H9 (cell line): Measurements from ENCODE around the gene BHLHA15. TPM values are rescaled to one million over a fixed set of nuclear protein-coding genes. Genes with fewer than 3 reads are reported as not detected.
A peak's percentile ranks its signal among the peaks of the same experiment; 100 is the strongest.

ENCODE experiments used
- DNase-seq: peaks from one replicate; pipeline ENCODE4 v3.0.0-alpha.2; 2017
- H2AFZ ChIP-seq: one replicate; pipeline ENCODE4 v1.6.1; 2013; ENCODE audit warnings: mild to moderate bottlenecking, low read length, control low read depth, moderate library complexity
- H2AK5ac ChIP-seq: 2 replicates; pipeline ENCODE4 v1.6.1; 2013; ENCODE audit warnings: low read length, control low read depth, mixed read lengths; ENCODE audit not compliant: insufficient read length
- H2BK120ac ChIP-seq: one replicate; pipeline ENCODE4 v1.6.1; 2013; ENCODE audit warnings: low read depth, mild to moderate bottlenecking, low read length, control low read depth, inconsistent platforms; ENCODE audit not compliant: poor library complexity, severe bottlenecking
- H2BK12ac ChIP-seq: 2 replicates; pipeline ENCODE4 v1.6.1; 2013; ENCODE audit warnings: low read length, control low read depth, mixed read lengths, low read depth; ENCODE audit not compliant: insufficient read length
- H2BK15ac ChIP-seq: 2 replicates; pipeline ENCODE4 v1.6.1; 2013; ENCODE audit warnings: low read depth, low read length, control low read depth
- H2BK20ac ChIP-seq: one replicate; pipeline ENCODE4 v1.6.1; 2013; ENCODE audit warnings: low read depth, mild to moderate bottlenecking, low read length, control low read depth, inconsistent platforms; ENCODE audit not compliant: poor library complexity, severe bottlenecking
- H2BK5ac ChIP-seq: 2 replicates; pipeline ENCODE4 v1.6.1; 2013; ENCODE audit warnings: low read length, control low read depth, mixed read lengths; ENCODE audit not compliant: insufficient read length
- H3K14ac ChIP-seq: 2 replicates; pipeline ENCODE4 v1.6.1; 2013; ENCODE audit warnings: low read length, control low read depth; ENCODE audit not compliant: insufficient read depth
- H3K18ac ChIP-seq: 2 replicates; pipeline ENCODE4 v1.6.1; 2013; ENCODE audit warnings: low read depth, mild to moderate bottlenecking, mixed read lengths, low read length, control low read depth; ENCODE audit not compliant: insufficient read length
- H3K23ac ChIP-seq: 2 replicates; pipeline ENCODE4 v1.6.1; 2013; ENCODE audit warnings: low read length, control low read depth, mixed read lengths, low read depth; ENCODE audit not compliant: insufficient read length
- H3K23me2 ChIP-seq: 2 replicates; pipeline ENCODE4 v1.6.1; 2013; ENCODE audit warnings: low read depth, mild to moderate bottlenecking, mixed read lengths, low read length, control low read depth; ENCODE audit not compliant: insufficient read length, poor library complexity, severe bottlenecking
- H3K27ac ChIP-seq: 2 replicates; pipeline ENCODE4 v1.5.1; 2013; ENCODE audit warnings: low read length, control low read depth, mixed read lengths, low read depth; ENCODE audit not compliant: insufficient read length
- H3K27me3 ChIP-seq: 2 replicates; pipeline ENCODE4 v1.6.1; 2013; ENCODE audit warnings: low read length, control low read depth, inconsistent platforms; ENCODE audit not compliant: insufficient read depth
- H3K4ac ChIP-seq: 2 replicates; pipeline ENCODE4 v1.6.1; 2013; ENCODE audit warnings: low read depth, mild to moderate bottlenecking, control low read depth, inconsistent platforms, low read length, moderate library complexity
- H3K4me1 ChIP-seq: 2 replicates; pipeline ENCODE4 v1.6.1; 2013; ENCODE audit warnings: low read length, control low read depth, inconsistent platforms; ENCODE audit not compliant: insufficient read depth
- H3K4me2 ChIP-seq: 2 replicates; pipeline ENCODE4 v1.6.1; 2013; ENCODE audit warnings: low read length, control low read depth, mixed read lengths; ENCODE audit not compliant: insufficient read length, insufficient read depth
- H3K56ac ChIP-seq: 2 replicates; pipeline ENCODE4 v1.6.1; 2013; ENCODE audit warnings: low read depth, mild to moderate bottlenecking, mixed read lengths, low read length, control low read depth; ENCODE audit not compliant: insufficient read length
- H3K79me1 ChIP-seq: 2 replicates; pipeline ENCODE4 v1.6.1; 2013; ENCODE audit warnings: low read depth, mild to moderate bottlenecking, moderate library complexity, low read length, control low read depth, inconsistent platforms; ENCODE audit not compliant: insufficient read depth, poor library complexity, severe bottlenecking
- H3K79me2 ChIP-seq: 2 replicates; pipeline ENCODE4 v1.6.1; 2013; ENCODE audit warnings: low read length, control low read depth, inconsistent platforms; ENCODE audit not compliant: insufficient read depth
- H3K9ac ChIP-seq: 2 replicates; pipeline ENCODE4 v1.6.1; 2013; ENCODE audit warnings: low read length, control low read depth, mixed read lengths; ENCODE audit not compliant: insufficient read length; ENCODE audit errors: extremely low read depth
- H3K9me3 ChIP-seq: one replicate; pipeline ENCODE4 v1.6.1; 2013; ENCODE audit warnings: low read depth, low read length, inconsistent platforms; ENCODE audit not compliant: control insufficient read depth
- H3T11ph ChIP-seq: one replicate; pipeline ENCODE4 v1.6.1; 2013; ENCODE audit warnings: mild to moderate bottlenecking, low read length, control low read depth, inconsistent platforms
- H4K20me1 ChIP-seq: one replicate; pipeline ENCODE4 v1.6.1; 2013; ENCODE audit not compliant: control insufficient read depth, insufficient read length, insufficient read depth
- H4K5ac ChIP-seq: 2 replicates; pipeline ENCODE4 v1.6.1; 2013; ENCODE audit warnings: low read depth, mild to moderate bottlenecking, mixed read lengths, low read length, control low read depth; ENCODE audit not compliant: insufficient read length
- H4K8ac ChIP-seq: replicated peaks from 2 replicates; pipeline ENCODE4 v1.6.1; 2013; ENCODE audit warnings: low read length, control low read depth, mixed read lengths, low read depth; ENCODE audit not compliant: insufficient read length
- H4K91ac ChIP-seq: 2 replicates; pipeline ENCODE4 v1.6.1; 2013; ENCODE audit warnings: low read depth, mild to moderate bottlenecking, moderate library complexity, mixed read lengths, low read length, control low read depth; ENCODE audit not compliant: insufficient read length
- H3K27ac Mint-ChIP-seq, 3 experiments: 2 replicates in 2 of 3; 3 replicates in 1 of 3; pipeline ENCODE4 v1.8.0; 2020 to 2021; ENCODE audit warnings: mixed read lengths in 3 of 3, mild to moderate bottlenecking in 1 of 3, moderate library complexity in 1 of 3
- H3K27me3 Mint-ChIP-seq: 2 replicates; pipeline ENCODE4 v1.8.0; 2021; ENCODE audit warnings: low read depth, mild to moderate bottlenecking, moderate library complexity, mixed read lengths
- H3K36me3 Mint-ChIP-seq, 3 experiments: 2 replicates in 2 of 3; 3 replicates in 1 of 3; pipeline ENCODE4 v1.8.0; 2020 to 2021; ENCODE audit warnings: low read depth in 3 of 3, mixed read lengths in 3 of 3; ENCODE audit not compliant: insufficient read depth in 1 of 3
- H3K4me1 Mint-ChIP-seq, 2 experiments: 2 replicates each; pipeline ENCODE4 v1.8.0; 2020; ENCODE audit warnings: mixed read lengths in 2 of 2
- H3K4me3 Mint-ChIP-seq, 2 experiments: 2 replicates in 1 of 2; 3 replicates in 1 of 2; pipeline ENCODE4 v1.8.0; 2020 to 2021; ENCODE audit warnings: mild to moderate bottlenecking in 2 of 2, mixed read lengths in 2 of 2, moderate library complexity in 1 of 2
- H3K9me3 Mint-ChIP-seq, 2 experiments: 2 replicates in 1 of 2; 3 replicates in 1 of 2; pipeline ENCODE4 v1.8.0; 2020; ENCODE audit warnings: mild to moderate bottlenecking in 2 of 2, mixed read lengths in 2 of 2, moderate library complexity in 1 of 2
- whole genome bisulfite sequencing: extraction: QIAGEN DNeasy Blood & Tissue Kit; methylation state at CpG from one replicate; pipeline ENCODE4 v1.1.7; 2013; ENCODE audit warnings: missing lambda C conversion rate, low lambda C conversion rate, mixed read lengths; ENCODE audit not compliant: insufficient read length; ENCODE audit errors: extremely low coverage; 5-methylcytosine and 5-hydroxymethylcytosine counted together
- total RNA-seq: library from RNA; stranded (reverse); gene quantifications from 2 replicates; pipeline ENCODE4 v1.2.1, GENCODE V29; 2021
- TF ChIP-seq, protein P1 (sequence below): fragments of 200-600 bp; sonication (generic); conservative IDR thresholded peaks from 3 replicates; pipeline ENCODE4 v1.8.0; 2021; ENCODE audit warnings: antibody characterized with exemption, mild to moderate bottlenecking

BHLHA15 gene
- total RNA-seq, 1 experiment from 2014 or later: 1.4 TPM

DNA sequence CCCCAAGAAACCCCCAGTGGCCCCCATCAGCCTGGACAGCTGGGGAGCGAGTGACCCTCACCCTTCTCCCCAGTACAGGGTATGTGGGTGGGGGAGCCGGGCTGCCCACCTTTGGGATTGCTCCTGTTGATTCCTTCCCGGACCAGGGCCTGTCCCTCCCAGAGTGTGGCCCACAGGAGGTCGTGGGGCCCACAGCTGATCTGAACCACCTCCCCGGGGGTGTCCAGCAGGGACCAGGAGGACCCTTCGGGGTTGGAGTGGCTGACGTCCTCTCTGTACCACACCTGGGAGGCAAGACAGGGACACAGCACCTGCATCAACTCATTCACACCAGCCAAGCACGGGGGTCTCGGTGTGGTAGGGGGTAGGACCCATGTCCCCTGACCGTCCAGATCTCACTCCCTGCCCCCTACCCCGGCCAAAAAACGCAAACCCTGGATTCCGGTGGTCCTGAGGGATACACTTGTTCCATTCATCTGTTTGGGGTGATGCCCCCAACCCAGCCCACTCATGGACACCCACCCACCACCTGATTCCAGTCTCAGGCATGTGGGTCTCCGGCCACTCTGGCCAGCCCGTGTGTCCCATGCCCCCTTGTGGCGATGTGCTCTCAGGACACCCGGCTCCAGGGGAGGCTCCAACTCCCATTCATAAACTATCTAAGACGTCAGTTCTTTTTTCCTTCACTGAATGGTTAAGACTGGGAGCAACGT is 29.9 kb downstream of the BHLHA15 start:
- H2BK12ac ChIP-seq: no peak overlapping the region

More for the DNA sequence above, 29.9 kb downstream of the BHLHA15 start:
- peak; percentile 64 for DNase-seq
- Mint-ChIP-seq H3K27me3 (no peaks in the 10 kb centered on the region), H3K4me1 (peaks cover 0 to 13% of the 10 kb centered on the region in 2 experiments; a peak in 3 of 4 replicates), H3K36me3 (peaks cover 0 to 3% (median 2%) of the 10 kb centered on the region in 3 experiments; a peak in 1 of 7 replicates), H3K27ac (peak overlapping the region; percentile 61 to 92 (median 87); a peak in 3 of 7 replicates), H3K4me3 (no peak overlapping the region), H3K9me3 (no peaks in the 10 kb centered on the region)
- Histone ChIP-seq H3K23ac (no peak overlapping the region), H3K9me3 (no peaks in the 10 kb centered on the region), H3K14ac (no peak overlapping the region; the same call in 1 of the 2 replicates), H2BK5ac (no peak overlapping the region), H3K9ac (no peak overlapping the region), H3K18ac (peak overlapping the region; percentile 63), H3K27me3 (no peaks in the 10 kb centered on the region), H3K4ac (no peak overlapping the region), H3K23me2 (peaks cover 2% of the 10 kb centered on the region), H2AK5ac (no peak overlapping the region), H2AFZ (no peak overlapping the region), H3T11ph (no peak overlapping the region), H2BK15ac (no peak overlapping the region), H3K4me2 (no peak overlapping the region), H3K79me1 (no peaks in the 10 kb centered on the region), H2BK20ac (no peak overlapping the region), H4K91ac (no peak overlapping the region), H3K27ac (no peak overlapping the region), H4K5ac (peak overlapping the region; percentile 54), H4K8ac (no peak overlapping the region), H3K56ac (no peak overlapping the region), H3K79me2 (no peaks in the 10 kb centered on the region), H4K20me1 (no peaks in the 10 kb centered on the region), H2BK120ac (no peak overlapping the region), H3K4me1 (no peaks in the 10 kb centered on the region)
- TF ChIP-seq, protein P1, sequence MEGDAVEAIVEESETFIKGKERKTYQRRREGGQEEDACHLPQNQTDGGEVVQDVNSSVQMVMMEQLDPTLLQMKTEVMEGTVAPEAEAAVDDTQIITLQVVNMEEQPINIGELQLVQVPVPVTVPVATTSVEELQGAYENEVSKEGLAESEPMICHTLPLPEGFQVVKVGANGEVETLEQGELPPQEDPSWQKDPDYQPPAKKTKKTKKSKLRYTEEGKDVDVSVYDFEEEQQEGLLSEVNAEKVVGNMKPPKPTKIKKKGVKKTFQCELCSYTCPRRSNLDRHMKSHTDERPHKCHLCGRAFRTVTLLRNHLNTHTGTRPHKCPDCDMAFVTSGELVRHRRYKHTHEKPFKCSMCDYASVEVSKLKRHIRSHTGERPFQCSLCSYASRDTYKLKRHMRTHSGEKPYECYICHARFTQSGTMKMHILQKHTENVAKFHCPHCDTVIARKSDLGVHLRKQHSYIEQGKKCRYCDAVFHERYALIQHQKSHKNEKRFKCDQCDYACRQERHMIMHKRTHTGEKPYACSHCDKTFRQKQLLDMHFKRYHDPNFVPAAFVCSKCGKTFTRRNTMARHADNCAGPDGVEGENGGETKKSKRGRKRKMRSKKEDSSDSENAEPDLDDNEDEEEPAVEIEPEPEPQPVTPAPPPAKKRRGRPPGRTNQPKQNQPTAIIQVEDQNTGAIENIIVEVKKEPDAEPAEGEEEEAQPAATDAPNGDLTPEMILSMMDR: peak; percentile 84
- no CpG with 5 or more reads among the region's 19 CpGs for WGBS
